HG03066 (cell line): ENCODE data around the gene MIB1.

ENCODE experiments used
- ATAC-seq: cut with Tn5 transposase; IDR thresholded peaks from one replicate; pipeline ENCODE4 v1.9.1; 2021; ENCODE audit warnings: low read depth; ENCODE audit not compliant: unreplicated experiment

MIB1 gene

DNA sequence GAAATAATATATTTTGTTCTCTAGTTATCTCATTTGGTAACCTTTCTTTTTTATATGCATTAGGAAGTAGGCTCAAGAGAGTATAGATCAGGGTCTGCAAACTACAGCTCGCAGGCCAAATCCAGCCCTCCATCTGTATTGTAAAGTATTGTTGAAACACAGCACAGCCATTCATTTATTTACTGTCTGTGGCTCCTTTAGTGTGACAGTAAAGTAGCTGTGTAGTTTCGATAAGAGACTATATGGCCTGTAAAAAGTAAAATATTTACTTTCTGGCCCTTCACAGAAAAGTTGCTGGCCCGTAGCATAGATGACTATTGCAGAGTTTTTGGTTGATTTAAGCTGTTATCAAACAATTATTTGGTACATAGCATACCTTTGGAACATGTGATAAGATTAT lies 67.6 kb downstream of the MIB1 start:
- no peak for ATAC-seq

DNA sequence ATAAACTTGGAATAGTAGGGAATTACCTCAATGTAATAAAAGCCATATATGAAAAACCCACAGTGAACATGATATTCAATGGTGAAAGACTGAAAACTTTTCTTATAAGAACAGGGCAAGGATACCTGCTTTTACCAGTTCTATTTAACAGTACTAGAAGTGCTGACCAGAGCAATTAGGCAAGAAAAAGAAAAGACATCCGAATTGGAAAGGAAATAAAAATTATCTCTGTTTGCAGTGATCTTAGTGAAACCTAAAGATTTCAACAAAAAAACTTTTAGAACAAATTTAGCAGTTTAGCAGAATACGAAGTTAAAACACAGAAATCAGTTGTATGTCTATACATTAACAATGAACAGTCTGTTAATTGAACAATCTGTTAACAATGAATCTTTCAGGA lies 69.1 kb downstream of the MIB1 start:
- ATAC-seq, result no peak

DNA sequence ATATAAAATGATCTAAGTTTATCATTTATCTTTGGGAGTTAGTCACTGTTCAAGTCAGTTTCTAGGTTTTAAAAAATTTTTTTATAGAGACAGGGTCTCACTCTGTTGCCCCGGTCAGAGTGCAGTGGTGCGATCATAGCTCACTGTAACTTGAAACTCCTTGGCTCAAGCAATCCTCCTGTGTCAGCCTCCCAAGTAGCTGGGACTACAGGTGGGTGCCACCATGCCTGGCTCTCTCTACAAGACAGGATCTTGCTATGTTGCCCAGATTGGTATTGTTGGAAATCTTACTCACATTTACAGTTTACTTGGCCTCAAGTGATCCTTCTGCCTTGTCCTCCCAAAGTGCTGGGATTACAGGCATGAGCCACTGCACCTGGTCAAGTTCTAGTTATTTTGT lies 74.5 kb downstream of the MIB1 start:
- ATAC-seq, result no peak

DNA sequence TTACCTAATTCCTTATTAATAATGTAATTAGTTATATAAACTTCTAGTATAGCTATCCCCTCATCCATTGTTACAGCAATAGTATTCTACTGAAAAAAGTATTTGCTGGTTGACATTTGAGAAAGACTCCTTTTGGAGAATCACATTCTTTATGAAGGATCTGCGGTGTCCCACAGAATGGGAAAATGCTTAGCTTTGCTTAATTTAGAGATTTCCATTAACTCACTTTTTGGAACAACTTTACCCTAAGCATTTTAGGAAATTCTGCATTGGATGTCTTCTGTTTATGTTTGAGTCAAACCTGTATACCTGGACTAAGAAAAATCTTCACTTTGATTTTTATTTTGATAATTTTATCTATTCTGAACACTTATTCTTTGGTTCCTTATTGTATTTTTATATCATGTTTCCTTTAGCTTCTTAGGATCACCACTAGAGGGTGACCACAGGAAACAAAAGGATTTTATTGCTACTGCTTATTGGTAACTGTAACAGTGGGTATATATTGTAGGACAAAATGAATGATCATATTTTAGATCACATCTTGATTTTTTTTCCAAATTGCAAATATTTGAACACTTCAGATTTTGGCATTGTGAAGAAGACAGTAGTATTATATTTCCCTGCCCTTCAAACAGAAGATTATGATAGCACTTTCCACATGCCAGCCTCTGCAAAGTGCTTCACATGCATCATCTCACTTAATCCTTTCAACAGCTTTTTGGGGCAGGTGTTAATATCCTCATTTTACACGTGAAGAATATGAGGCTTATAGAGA lies 79.6 kb downstream of the MIB1 start:
- no peak for ATAC-seq

DNA sequence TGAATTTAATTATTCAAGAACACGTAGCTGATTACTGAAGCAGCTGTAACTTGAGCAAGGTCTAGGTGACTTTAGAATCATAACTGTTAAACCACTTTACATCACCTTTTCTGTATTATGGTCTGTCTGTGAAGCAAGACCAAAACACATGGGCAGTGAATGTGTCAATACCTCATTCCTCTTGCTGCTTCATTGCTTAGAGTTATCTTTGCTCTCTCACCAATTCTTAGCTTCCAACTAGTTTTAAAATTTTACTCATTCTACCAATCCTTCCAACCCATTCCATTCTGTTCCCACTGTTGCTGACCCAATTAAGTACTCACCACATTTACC lies 80.2 kb downstream of the MIB1 start:
- no peak for ATAC-seq

DNA sequence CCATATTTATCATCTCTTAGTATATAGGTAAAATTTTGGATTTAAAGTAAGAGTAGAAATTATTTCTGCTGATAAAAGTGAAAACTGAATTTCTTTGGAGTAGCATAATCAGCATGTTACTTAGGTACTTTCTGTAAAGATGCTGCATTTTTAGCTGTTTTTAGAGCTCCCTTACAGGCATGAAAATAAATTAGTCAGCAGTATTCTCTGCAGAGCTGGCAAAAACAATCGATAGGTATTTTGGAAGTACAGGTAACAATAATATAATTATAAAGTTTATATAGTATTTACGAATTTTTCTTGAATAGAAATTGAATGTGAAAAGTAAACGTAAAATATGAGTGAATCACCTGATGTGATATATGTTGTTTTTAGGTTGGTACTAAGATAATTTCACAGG lies 83.3 kb downstream of the MIB1 start:
- ATAC-seq, result no peak

DNA sequence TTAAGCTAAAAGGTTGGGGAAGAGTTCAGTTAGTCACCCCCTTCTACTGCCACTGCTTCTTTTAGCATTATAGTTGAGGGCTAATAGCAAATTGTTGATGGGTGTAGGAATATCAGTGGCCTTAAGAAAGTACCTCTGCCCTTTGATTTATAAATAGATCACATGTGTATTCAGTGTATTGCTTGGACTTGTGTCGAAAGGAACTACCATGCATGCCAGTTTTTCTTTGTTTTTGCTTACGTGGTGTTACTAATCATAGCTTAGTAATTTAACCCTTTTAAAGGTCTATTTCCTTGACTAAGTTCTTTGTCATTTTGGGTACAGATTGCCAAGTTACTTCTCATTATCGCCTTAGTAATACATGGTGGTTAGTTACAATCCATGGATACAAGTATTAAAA lies 85.6 kb downstream of the MIB1 start:
- ATAC-seq, result no peak

DNA sequence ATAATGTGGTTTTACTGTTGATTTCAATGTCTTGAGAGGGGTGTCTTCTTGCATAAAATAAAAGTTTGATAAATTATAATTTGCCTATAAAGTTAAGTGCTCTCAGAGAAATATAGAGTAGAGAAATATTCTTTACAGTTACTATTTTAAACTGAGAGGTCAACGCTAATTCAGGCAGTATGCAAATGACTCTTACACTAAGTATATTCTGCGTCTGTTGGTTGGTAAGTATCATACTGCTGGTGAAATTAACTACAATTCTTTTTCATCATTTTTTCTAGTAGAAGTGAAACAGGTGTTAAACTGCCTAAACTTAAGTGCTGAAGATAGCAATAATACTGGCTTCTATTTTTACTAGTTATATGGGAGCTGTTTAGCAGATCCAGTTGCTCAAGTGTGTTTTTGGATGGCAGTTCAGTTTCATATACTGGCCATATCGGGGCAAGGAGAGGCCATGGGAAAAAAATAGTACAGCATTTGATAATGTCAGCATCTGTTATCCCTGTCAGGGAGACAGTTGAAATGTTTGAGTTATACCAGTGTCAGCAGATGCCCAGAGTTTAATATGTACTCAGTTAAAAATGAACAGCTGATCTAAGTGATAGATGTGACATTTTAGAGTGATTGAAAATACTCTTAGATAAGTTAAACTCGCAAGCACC lies 86.2 kb downstream of the MIB1 start:
- no peak for ATAC-seq

DNA sequence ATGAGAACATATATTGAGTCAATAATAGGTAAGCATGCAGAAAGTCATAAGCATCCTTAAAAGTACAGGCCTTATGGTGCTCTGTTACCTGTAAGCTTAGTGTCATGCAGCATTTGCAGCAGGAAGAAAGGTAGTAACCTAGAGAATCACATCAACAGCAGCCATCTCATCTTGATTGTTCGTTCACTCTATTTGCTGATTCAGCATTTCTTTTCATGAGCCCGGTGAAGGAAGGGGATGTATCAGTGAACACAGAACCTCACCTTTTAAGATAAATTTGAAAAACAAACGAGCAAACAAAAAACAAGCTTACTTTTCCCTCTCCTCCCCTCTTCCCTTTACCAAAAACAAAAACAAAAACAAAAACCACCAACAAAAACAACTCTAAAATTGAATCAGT lies 89.9 kb downstream of the MIB1 start:
- no peak for ATAC-seq

DNA sequence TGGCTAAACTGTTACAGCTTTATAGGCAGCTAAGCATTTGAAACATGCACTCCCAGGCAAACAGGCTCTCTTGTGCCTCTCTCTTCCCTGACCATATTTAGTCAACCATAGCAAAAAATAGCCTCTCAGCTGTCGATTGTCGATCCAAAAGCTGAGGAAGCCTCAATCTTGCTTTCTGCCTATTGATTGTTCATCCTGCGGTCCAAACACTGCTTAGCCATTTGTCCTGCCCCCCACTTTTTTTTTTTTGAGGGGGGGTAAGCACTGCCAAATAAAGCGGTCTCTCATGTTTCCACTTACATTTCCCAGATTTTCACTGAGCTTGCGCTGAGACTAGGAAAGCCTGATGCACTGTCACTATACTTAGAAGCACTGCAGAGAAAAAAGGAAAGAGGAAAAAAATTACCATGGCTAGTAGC lies 90.8 kb downstream of the MIB1 start:
- no peak for ATAC-seq

DNA sequence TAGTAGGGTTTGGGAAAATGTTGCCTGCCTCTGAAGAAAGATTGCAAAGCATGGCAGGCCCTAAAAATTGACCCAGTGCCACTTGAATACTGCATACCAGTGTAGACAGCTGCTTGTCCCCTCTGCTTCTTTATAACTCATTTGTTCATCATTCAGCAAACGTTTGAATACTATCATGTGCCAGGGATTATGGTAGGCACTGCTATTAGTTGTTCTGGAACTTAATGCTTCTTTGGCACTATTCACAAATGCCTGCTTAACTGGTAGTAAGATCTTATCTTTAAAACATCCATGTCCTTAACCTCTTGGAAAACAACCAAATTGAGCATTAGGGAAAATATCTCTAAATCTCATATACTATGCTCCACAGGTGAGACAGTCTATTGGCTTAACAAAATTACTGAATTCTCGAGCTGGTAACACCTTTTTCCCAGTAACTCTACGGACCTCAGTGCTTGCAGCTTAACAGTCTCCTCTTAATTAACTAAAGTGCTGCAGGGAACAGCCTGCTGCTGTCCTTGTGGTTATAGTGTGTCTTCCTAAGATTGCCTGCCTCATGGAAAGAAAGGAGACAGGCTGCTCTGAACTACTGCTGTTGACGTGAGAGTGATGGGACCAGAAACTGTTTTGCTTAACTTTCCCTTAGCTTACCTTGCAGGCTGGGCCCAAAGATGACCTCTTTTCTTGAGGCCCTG lies 93.2 kb downstream of the MIB1 start:
- ATAC-seq, result no peak

DNA sequence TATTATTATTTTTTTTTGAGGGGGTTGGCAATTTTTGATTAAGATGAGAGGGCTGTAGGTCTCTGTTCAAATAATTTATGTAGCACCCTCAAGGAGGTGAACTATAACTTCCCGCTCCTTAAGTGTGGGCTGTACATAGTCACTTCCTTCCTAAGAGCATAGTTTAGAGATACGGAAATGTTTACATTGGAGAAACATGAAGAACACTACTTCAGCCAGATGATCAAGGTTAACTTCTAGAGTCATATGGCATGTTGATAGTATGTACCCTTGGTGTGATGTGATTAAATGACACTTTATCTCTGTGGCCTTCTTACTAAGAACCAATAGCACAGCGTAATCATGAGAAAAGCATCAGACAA lies 93.7 kb downstream of the MIB1 start:
- ATAC-seq, result no peak

DNA sequence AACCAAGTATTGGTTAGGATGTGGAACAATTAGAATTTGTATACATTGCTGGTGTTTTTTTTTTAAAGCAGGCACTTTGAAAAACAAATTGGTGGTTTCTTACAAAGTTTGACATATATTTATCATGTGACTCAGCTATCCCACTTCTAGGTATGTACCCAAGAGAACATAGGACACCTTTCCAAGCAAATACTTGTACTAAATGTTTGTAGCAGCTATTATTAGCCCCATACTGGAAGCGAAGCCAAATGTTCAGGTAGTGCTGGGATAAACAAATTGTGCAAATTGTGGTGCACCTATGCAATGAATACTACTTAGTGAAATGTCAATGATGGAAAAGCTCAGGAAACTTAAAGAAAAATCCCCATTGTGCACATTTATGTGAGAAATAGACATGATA lies 101.0 kb downstream of the MIB1 start:
- no peak for ATAC-seq

DNA sequence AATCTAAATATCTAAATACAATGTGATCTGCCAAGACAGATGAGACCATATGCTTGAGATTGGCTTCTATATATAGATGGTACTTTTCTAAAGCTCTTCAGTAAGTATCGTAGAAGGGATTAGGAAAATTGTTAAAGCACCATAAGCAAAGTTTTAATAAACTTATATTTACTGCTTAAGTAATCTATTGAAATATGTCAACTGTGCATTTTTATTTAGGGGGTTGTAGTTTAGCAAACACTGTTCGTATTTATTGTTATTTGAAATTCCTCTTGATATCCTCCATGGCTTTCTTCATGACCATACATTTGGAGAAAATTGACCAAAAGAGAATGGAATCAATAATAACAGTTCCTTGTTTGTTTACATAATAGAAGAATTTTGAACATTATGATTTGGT lies 102.7 kb downstream of the MIB1 start:
- no peak for ATAC-seq

DNA sequence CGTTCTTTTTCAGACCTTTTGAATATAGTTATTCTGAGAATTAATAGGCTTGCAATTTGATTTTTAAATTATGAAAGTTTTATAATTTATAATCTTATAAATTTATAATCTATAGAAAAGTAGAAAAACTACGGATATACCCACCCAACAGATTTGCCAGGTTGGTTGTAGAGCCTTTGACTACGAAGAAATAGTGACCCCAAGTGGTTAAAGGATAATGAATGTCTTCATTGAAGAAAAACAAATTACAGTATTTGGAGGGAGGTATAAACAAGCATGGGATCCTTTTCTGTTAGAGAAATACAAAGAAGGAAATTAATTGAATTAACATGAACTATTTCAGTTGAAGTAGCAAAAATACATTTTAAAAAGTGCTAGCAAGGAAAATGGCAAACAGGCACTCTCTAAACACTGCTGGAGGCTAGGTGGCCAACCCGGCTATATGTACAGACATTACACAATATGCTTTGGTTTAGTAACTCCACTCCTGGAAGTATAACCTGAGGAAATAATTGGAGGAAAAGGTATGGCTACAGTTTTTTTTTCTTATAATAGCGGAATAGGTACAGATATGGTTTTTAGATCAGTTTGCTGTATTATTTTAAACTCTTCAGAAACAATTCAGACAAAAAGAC lies 110.9 kb downstream of the MIB1 start:
- ATAC-seq, result no peak

DNA sequence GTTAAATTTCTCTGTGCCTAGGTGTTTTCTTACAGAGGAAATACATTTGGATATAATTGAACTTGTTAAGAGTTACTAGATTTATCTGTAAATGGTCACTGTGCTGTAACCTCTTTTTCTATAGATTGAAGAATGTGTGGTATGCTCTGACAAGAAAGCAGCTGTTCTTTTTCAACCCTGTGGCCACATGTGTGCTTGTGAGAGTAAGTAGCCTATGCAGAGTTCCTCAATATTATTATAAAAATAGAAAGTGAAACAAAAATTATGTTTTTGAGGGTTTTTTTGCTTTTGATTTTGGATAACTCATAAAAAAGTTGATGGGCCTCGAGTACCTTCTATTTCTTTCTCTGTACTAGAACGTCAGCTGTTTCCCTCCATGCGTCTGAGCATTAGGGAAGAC lies 112.4 kb downstream of the MIB1 start:
- peak; percentile 92 for ATAC-seq

DNA sequence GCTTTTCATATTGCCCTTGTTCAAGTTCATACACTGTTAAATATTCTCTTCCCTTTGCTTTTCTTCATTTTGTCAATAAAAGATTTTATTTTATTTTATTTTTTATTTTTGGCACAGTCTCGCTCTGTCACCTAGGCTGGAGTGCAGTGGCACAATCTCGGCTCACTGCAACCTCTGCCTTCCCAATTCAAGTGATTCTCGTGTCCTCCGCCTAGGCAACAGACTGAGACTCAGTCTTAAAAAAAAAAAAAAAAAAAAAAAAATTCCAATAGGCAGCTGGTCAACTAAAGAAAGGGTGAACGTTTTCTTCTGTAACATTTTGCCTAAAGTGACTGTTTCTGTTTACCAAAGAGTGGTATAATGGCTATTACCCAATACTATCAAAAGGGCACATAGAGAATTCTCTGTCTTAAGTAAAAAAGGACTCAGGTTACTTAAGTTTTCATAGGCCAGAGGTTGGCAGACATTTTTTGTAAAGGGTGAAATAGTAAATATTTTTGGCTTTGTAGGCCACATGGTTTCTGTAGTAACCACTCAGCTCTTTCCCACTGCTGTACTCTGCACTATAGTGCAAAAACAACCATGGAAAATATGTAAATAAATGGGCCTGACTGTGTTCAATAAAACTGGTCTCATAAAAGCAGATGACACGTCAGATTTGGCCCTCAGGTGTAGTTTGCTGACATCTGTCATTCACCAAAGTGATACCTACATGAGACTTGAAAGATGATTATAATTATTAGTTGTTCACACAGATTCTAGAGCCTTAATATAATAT lies 113.4 kb downstream of the MIB1 start:
- no peak for ATAC-seq

DNA sequence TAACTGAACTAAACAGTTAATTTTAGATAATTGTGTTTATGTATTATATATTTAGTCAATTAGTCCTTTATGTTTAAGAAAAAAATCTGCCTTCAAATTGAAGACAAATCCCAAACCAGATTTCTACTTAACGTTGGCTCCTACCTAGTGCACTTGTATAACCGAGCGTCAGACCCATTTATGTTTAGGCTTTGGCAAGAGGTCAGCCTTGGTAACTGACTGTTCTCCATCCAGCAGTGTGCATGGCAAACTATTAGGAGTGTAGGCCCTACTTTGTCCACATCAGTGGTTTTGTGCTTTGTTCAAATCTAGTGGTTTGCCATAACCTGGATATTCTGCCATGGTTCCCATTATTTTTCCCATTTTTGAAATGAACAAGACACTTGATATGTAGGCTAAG lies 114.8 kb downstream of the MIB1 start:
- no peak for ATAC-seq

DNA sequence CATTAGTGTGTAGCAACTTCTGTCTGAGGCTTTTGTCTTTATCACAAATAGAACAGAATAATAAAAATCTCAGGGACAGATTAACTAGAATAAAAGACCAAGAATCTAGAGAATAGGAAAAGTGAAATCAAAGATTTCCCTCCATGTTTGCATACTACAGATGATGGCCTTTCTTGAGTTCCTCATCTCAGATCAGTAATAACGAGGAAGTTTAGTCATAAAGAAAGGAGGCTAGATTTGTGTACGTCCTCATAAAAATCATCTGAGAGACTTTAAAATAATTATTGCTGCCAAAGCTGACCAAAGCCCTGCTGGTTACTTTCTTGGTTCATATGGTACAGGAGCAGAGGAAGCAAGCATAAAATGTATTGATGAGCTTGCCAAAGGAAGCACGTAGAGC lies 117.3 kb downstream of the MIB1 start:
- ATAC-seq, result no peak

DNA sequence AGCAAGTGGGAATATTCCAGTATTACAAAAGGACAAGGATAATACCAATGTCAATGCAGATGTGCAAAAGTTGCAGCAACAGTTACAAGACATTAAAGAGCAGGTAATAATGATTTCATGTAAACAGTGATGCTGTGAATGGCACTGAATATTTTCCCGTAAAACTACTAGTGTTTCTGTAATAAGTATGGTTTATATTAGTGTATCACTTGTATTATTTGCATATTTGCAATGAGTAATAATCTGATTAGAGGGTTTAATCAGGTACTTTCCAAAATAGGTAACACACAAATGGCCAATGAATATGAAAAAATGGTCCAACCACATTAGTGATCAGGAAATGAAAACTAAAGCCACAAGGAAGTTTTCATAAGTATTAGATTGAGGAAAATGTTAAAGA lies 118.0 kb downstream of the MIB1 start:
- no peak for ATAC-seq

DNA sequence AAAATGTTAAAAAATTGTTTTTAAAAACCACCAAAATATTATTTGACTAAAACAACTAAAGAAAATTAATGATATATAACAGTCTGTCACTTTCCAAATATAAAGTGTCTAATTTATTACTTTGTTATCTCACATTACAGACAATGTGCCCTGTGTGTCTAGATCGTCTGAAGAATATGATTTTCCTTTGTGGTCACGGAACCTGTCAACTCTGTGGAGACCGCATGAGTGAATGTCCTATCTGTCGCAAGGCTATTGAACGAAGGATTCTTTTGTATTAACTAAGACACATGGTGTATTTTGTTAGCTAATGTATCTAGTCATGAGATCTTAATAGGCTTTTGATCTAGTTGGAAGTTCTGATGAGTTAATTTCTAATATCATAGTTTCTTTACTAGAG lies 123.8 kb downstream of the MIB1 start:
- no peak for ATAC-seq
